BE2C (cell line): ENCODE measurements around the gene ADAM19.

Source experiments
- DNase-seq: peaks from one replicate; pipeline ENCODE4 v3.0.0-alpha.2; 2020
- H3K27me3 ChIP-seq: fragments of 250-450 bp; sonication (Bioruptor Pico); 2 replicates; pipeline ENCODE4 v1.5.1; 2020; ENCODE audit warnings: mild to moderate bottlenecking
- H3K36me3 ChIP-seq: fragments of 250-450 bp; sonication (Bioruptor Pico); 2 replicates; pipeline ENCODE4 v1.5.1; 2020; ENCODE audit warnings: mild to moderate bottlenecking
- H3K4me1 ChIP-seq: fragments of 250-450 bp; sonication (Bioruptor Pico); 2 replicates; pipeline ENCODE4 v1.5.1; 2020
- H3K4me3 ChIP-seq: 2 replicates; pipeline ENCODE4 v1.5.1; 2011; ENCODE audit warnings: low read depth, low read length
- H3K9me3 ChIP-seq: fragments of 250-450 bp; sonication (Bioruptor Pico); 2 replicates; pipeline ENCODE4 v1.5.1; 2020
- CTCF ChIP-seq: IDR thresholded peaks from 2 replicates; pipeline ENCODE4 v1.5.1; 2012; ENCODE audit warnings: mild to moderate bottlenecking, low read depth, low read length

ADAM19 gene

DNA sequence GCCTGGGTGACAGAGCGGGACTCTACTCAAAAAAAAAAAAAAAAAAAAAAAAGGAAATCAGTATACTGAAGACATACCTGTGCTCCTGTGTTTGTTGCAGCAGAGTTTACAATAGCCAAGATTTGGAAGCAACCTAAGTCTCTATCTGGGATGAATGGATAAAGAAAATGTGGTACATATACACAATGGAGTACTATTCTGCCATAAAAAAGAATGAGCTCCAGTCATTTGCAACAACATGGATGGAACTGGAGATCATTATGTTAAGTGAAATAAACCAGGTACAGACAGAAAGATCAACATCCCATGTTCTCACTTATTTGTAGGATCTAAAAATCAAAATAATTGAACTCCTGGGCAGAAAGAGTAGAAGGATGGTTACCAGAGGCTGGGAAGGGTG is 22.9 kb downstream of the ADAM19 start:
- no peak for TF ChIP-seq CTCF
- H3K4me1 ChIP-seq = no peaks in the 10 kb centered on the region
- no peaks in the 10 kb centered on the region for H3K36me3 ChIP-seq
- no peak overlapping the region for H3K4me3 ChIP-seq
- no peaks in the 10 kb centered on the region for H3K9me3 ChIP-seq
- no peak for DNase-seq
- H3K27me3 ChIP-seq = 0 out of 2 replicates have a peak, but pooled peaks cover 7% of the 10 kb centered on the region

- Histone ChIP-seq H3K9me3 (no peaks in the 10 kb centered on the region), H3K27me3 (0 out of 2 replicates have a peak, but pooled peaks cover 7% of the 10 kb centered on the region), H3K36me3 (no peaks in the 10 kb centered on the region), H3K4me3 (no peak overlapping the region), H3K4me1 (no peaks in the 10 kb centered on the region)
- DNase-seq = no peak
- TF ChIP-seq CTCF = no peak
Observed at GRCh38 chr5:157550663-157551062, 24.9 kb downstream of the ADAM19 start.

- TF ChIP-seq CTCF = no peak
- H3K4me1 ChIP-seq = no peaks in the 10 kb centered on the region
- no peaks in the 10 kb centered on the region for H3K9me3 ChIP-seq
- no peak for DNase-seq
- no peak overlapping the region for H3K4me3 ChIP-seq
- 0 out of 2 replicates have a peak, but pooled peaks cover 7% of the 10 kb centered on the region for H3K27me3 ChIP-seq
- no peaks in the 10 kb centered on the region for H3K36me3 ChIP-seq
Observed at GRCh38 chr5:157549954-157550549, 25.5 kb downstream of the ADAM19 start.

GRCh38 chr5:157549283-157549629 is 26.3 kb downstream of the ADAM19 start:
- no peak for DNase-seq
- TF ChIP-seq CTCF = no peak
- Histone ChIP-seq H3K27me3 (0 out of 2 replicates have a peak, but pooled peaks cover 7% of the 10 kb centered on the region), H3K4me3 (no peak overlapping the region), H3K9me3 (no peaks in the 10 kb centered on the region), H3K36me3 (no peaks in the 10 kb centered on the region), H3K4me1 (no peaks in the 10 kb centered on the region)

- no peak for TF ChIP-seq CTCF
- Histone ChIP-seq H3K9me3 (no peaks in the 10 kb centered on the region), H3K36me3 (no peaks in the 10 kb centered on the region), H3K4me3 (no peak overlapping the region), H3K4me1 (no peaks in the 10 kb centered on the region), H3K27me3 (0 out of 2 replicates have a peak, but pooled peaks cover 7% of the 10 kb centered on the region)
- DNase-seq = no peak
Observed at GRCh38 chr5:157548513-157549282, 26.9 kb downstream of the ADAM19 start.

- Histone ChIP-seq H3K27me3 (0 out of 2 replicates have a peak, but pooled peaks cover 7% of the 10 kb centered on the region), H3K4me1 (no peaks in the 10 kb centered on the region), H3K4me3 (no peak overlapping the region), H3K36me3 (no peaks in the 10 kb centered on the region), H3K9me3 (no peaks in the 10 kb centered on the region)
- no peak for TF ChIP-seq CTCF
- DNase-seq = no peak
Observed at GRCh38 chr5:157547941-157548512, 27.5 kb downstream of the ADAM19 start.
